GM15510 (cell line): ENCODE data around the gene PIK3R6.

ENCODE experiments used
- POLR2A ChIP-seq: IDR thresholded peaks from 3 replicates; pipeline ENCODE4 v1.6.1; 2011; ENCODE audit warnings: borderline replicate concordance; ENCODE audit not compliant: insufficient read length; ENCODE audit errors: extremely low read depth

PIK3R6 gene

GRCh38 chr17:8803531-8804420 lies 63.7 kb downstream of the PIK3R6 start:
- no peak for TF ChIP-seq POLR2A

GRCh38 chr17:8801135-8801840 lies 66.2 kb downstream of the PIK3R6 start:
- no peak for TF ChIP-seq POLR2A

- no peak for TF ChIP-seq POLR2A
Observed at GRCh38 chr17:8800656-8801055, 66.8 kb downstream of the PIK3R6 start.

GRCh38 chr17:8799570-8800212 lies 67.8 kb downstream of the PIK3R6 start:
- TF ChIP-seq POLR2A = no peak

- TF ChIP-seq POLR2A = no peak
Observed at GRCh38 chr17:8798846-8799569, 68.5 kb downstream of the PIK3R6 start, which contains the start of gene MFSD6L. MFSD6L (minus strand) TSS chr17:8799365; CDS start chr17:8799120, 245 bp downstream.

- no peak for TF ChIP-seq POLR2A
Observed at GRCh38 chr17:8798176-8798845, 69.2 kb downstream of the PIK3R6 start.

- no peak for TF ChIP-seq POLR2A
Observed at GRCh38 chr17:8797621-8798175, 69.8 kb downstream of the PIK3R6 start.

- TF ChIP-seq POLR2A = no peak
Observed at GRCh38 chr17:8794636-8795035, 72.8 kb downstream of the PIK3R6 start.

- TF ChIP-seq POLR2A = no peak
Observed at GRCh38 chr17:8793649-8794048, 73.8 kb downstream of the PIK3R6 start.

- no peak for TF ChIP-seq POLR2A
Observed at GRCh38 chr17:8792646-8793045, 74.8 kb downstream of the PIK3R6 start.

GRCh38 chr17:8791910-8792270 lies 75.6 kb downstream of the PIK3R6 start:
- TF ChIP-seq POLR2A = no peak

GRCh38 chr17:8791248-8791909 lies 76.1 kb downstream of the PIK3R6 start:
- TF ChIP-seq POLR2A = no peak

GRCh38 chr17:8789743-8790142 lies 77.7 kb downstream of the PIK3R6 start:
- TF ChIP-seq POLR2A = no peak

GRCh38 chr17:8788998-8789397 lies 78.5 kb downstream of the PIK3R6 start:
- TF ChIP-seq POLR2A = no peak
